Right atrium auricular region (tissue), 2 donors: ENCODE data around the gene SPATC1L. TPM values are rescaled to one million over a fixed set of nuclear protein-coding genes. Genes with fewer than 3 reads are reported as not detected.

Experiments
- DNase-seq: peaks from one replicate; pipeline ENCODE4 v3.0.0-alpha.2; 2019; ENCODE audit warnings: low spot score
- H3K27ac ChIP-seq, 2 donors: fragments of 200-600 bp; sonication (generic); 1 replicate in 1 of 2; 2 replicates in 1 of 2; pipeline ENCODE4 v1.5.1; 2016 to 2019
- H3K27me3 ChIP-seq, 2 donors: fragments of 200-600 bp; sonication (generic); one replicate each; pipeline versions ENCODE4 v1.5.1 to v1.6.0; 2017 to 2019
- H3K36me3 ChIP-seq: fragments of 200-600 bp; sonication (generic); one replicate; pipeline ENCODE4 v1.5.1; 2016
- H3K4me1 ChIP-seq, 2 donors: fragments of 200-600 bp; sonication (generic); one replicate each; pipeline versions ENCODE4 v1.5.1 to v1.6.0; 2017 to 2019
- H3K4me3 ChIP-seq, 2 donors: fragments of 200-600 bp; sonication (generic); 1 replicate in 1 of 2; 2 replicates in 1 of 2; pipeline ENCODE4 v1.5.1; 2017 to 2019; ENCODE audit warnings: mild to moderate bottlenecking in 1 of 2, moderate library complexity in 1 of 2
- H3K9me3 ChIP-seq, 2 donors: fragments of 200-600 bp; sonication (generic); one replicate each; pipeline ENCODE4 v1.5.1; 2019
- CTCF ChIP-seq, 2 donors: fragments of 200-600 bp; sonication (generic); IDR thresholded peaks; one replicate each; pipeline ENCODE4 v1.5.1; 2019; ENCODE audit warnings: antibody characterized with exemption in 2 of 2
- total RNA-seq, 2 donors: library from RNA; depleted of rRNA; stranded (reverse); fragments of >200 nt; gene quantifications; one replicate each; pipeline ENCODE4 v1.1.0, GENCODE V29; 2016

The SPATC1L gene
- total RNA-seq, 2 donors from 2014 or later = 8.7 to 12.5 TPM

DNA sequence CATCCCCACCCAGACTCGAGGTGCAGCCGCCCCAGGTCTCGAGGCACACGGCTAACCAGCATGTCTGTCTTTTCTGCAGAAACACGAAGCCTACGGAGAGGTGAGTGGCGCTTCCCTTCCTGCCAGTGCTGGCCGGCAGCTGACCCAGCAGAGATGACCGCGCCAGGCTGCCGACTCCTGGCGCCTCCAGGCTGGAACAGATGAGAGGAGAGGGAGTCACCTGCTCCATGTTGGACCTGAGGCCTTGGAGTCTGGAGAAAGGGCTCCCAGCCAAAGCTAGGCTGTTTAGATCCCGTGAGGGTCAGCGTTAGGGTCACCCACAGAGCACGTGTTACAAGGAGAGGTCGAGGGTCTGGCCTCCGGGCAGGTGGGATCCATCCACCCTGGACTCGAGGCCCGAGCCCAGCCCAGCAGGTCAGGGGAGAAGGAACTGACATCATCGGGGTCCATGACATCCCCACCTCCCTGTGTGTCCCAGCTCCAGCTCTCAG, 71.5 kb downstream of the SPATC1L start:
- no peak for TF ChIP-seq CTCF (IDR thresholded peaks at IDR 0.05)
- Histone ChIP-seq H3K27me3 (no peaks in the 10 kb centered on the region), H3K27ac (no peak overlapping the region), H3K4me1 (peaks cover 0 to 26% of the 10 kb centered on the region in 2 donors), H3K9me3 (peaks cover 0 to 11% of the 10 kb centered on the region in 2 donors), H3K4me3 (no peak overlapping the region), H3K36me3 (peaks cover 61% of the 10 kb centered on the region)
- DNase-seq = peak; percentile 49

DNA sequence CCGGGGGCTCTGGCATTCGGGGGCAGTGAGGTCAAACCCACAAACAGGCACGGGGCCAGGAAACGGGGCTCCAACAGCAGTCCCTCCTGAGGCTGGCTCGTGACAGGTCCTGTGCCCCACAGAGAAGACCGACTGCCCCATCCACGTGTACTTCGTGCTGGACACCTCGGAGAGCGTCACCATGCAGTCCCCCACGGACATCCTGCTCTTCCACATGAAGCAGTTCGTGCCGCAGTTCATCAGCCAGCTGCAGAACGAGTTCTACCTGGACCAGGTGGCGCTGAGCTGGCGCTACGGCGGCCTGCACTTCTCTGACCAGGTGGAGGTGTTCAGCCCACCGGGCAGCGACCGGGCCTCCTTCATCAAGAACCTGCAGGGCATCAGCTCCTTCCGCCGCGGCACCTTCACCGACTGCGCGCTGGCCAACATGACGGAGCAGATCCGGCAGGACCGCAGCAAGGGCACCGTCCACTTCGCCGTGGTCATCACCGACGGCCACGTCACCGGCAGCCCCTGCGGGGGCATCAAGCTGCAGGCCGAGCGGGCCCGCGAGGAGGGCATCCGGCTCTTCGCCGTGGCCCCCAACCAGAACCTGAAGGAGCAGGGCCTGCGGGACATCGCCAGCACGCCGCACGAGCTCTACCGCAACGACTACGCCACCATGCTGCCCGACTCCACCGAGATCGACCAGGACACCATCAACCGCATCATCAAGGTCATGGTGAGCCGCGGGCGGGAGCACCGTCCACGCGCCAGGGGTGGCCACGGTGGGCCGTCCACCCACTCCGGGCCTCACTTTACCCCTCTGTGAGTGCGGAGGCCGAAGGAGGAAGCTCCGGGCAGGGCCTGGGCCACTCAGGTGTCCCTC, 72.2 kb downstream of the SPATC1L start:
- no peak overlapping the region for H3K27ac ChIP-seq
- H3K36me3 ChIP-seq = peaks cover 55% of the 10 kb centered on the region
- peaks cover 0 to 14% of the 10 kb centered on the region in 2 donors for H3K9me3 ChIP-seq
- DNase-seq = peak; percentile 52
- H3K27me3 ChIP-seq = no peaks in the 10 kb centered on the region
- peaks cover 0 to 26% of the 10 kb centered on the region in 2 donors for H3K4me1 ChIP-seq
- no peak overlapping the region for H3K4me3 ChIP-seq
- no peak for TF ChIP-seq CTCF (IDR thresholded peaks at IDR 0.05)

DNA sequence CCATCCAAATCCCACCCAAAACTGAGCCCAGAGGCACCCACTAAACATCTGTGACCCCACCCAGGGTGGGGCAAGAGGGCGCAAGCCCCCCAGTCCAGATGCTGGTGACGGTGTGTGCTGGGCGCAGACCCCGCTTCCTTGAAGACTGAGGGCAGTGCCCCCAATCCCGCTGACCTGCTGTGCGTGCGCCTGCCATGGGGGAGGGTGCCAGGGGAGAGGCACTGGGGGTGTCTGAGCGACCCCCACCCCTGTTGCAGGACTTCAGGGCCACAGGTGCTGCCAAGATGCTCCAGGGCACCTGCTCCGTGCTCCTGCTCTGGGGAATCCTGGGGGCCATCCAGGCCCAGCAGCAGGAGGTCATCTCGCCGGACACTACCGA, 73.1 kb downstream of the SPATC1L start:
- H3K36me3 ChIP-seq = peaks cover 46% of the 10 kb centered on the region
- peak; percentile 28 for DNase-seq
- H3K27me3 ChIP-seq = no peaks in the 10 kb centered on the region
- no peak for TF ChIP-seq CTCF (IDR thresholded peaks at IDR 0.05)
- H3K4me3 ChIP-seq = no peak overlapping the region
- H3K27ac ChIP-seq = peak overlapping the region; percentile 75 to 77
- H3K9me3 ChIP-seq = peaks cover 0 to 14% of the 10 kb centered on the region in 2 donors
- peaks cover 0 to 26% of the 10 kb centered on the region in 2 donors for H3K4me1 ChIP-seq

Other genes with a start within 250 kb of the SPATC1L start
- 100 to 1,000 TPM; 201 to 278 TPM for gene COL6A1, start 202.7 kb downstream of the SPATC1L start, total RNA-seq
- 100 to 1,000 TPM; 249 to 252 TPM for gene COL6A2, start 86.3 kb downstream of the SPATC1L start, total RNA-seq
- gene FTCD, start 28.9 kb downstream of the SPATC1L start, total RNA-seq = under 1 TPM in 1 of 2 donors, not detected in 1; 0.24 TPM
- gene LSS, start 44.3 kb upstream of the SPATC1L start, total RNA-seq = 10 to 100 TPM; 31.4 to 36.6 TPM
- gene MCM3AP, start 101.2 kb upstream of the SPATC1L start, total RNA-seq = 10 to 100 TPM; 35.7 to 45.4 TPM
- gene YBEY, start 101.9 kb upstream of the SPATC1L start, total RNA-seq = 10 to 100 TPM; 11.0 to 22.1 TPM
- gene C21orf58, start 139.4 kb upstream of the SPATC1L start, total RNA-seq = under 1 TPM; 0.31 to 0.74 TPM
- 10 to 100 TPM; 31.7 to 40.3 TPM for gene PCNT, start 139.7 kb upstream of the SPATC1L start, total RNA-seq